ENCODE results near the gene CLK1. TPM values are rescaled to one million over a fixed set of nuclear protein-coding genes. Genes with fewer than 3 reads are reported as not detected.
A peak's percentile ranks its signal among the peaks of the same experiment; 100 is the strongest.

CLK1 gene
- total RNA-seq, 4 donors from 2014 or later: 79.5 to 243 (median 143) TPM

- H3K4me3 ChIP-seq: no peak overlapping the region
- H3K36me3 ChIP-seq: peaks cover 0 to 98% of the 10 kb centered on the region in 2 donors
- no peak overlapping the region for H3K27ac ChIP-seq
- H3K9me3 ChIP-seq: no peaks in the 10 kb centered on the region
- TF ChIP-seq EP300 (IDR thresholded peaks at IDR 0.05) (no peak), POLR2AphosphoS5 (IDR thresholded peaks at IDR 0.05) (no peak), CTCF (IDR thresholded peaks at IDR 0.05) (no peak)
- no peaks in the 10 kb centered on the region for H3K27me3 ChIP-seq
- no peak for ATAC-seq
- H3K4me1 ChIP-seq: no peaks in the 10 kb centered on the region
Measured at GRCh38 chr2:200877443-200877842, 13.0 kb upstream of the CLK1 start.

GRCh38 chr2:200873560-200873959, 9.1 kb upstream of the CLK1 start:
- WGBS, 2 donors (ENCODE audit: low coverage in 1 of 2): 92 to 96% methylated on average over 4 to 6 of the region's 6 CpGs
- no peak for TF ChIP-seq POLR2A (IDR thresholded peaks at IDR 0.05)
- no peak for TF ChIP-seq CTCF (IDR thresholded peaks at IDR 0.05)
- no peak for TF ChIP-seq EP300 (IDR thresholded peaks at IDR 0.05)

GRCh38 chr2:200871151-200871550, 6.7 kb upstream of the CLK1 start:
- Histone ChIP-seq H3K36me3 (peaks cover 0 to 59% of the 10 kb centered on the region in 2 donors), H3K9me3 (no peaks in the 10 kb centered on the region), H3K27me3 (no peaks in the 10 kb centered on the region), H3K4me1 (peaks cover 0 to 16% (median 0%) of the 10 kb centered on the region in 3 donors), H3K27ac (no peak overlapping the region), H3K4me3 (no peak overlapping the region)
- TF ChIP-seq POLR2A (IDR thresholded peaks at IDR 0.05): no peak
- no peak for TF ChIP-seq POLR2AphosphoS5 (IDR thresholded peaks at IDR 0.05)
- no peak for TF ChIP-seq EP300 (IDR thresholded peaks at IDR 0.05)
- no peak for TF ChIP-seq CTCF (IDR thresholded peaks at IDR 0.05)
- ATAC-seq: no peak
- WGBS, 2 donors (ENCODE audit: low coverage in 1 of 2): 81 to 83% methylated on average over 3 of the region's 3 CpGs

More at GRCh38 chr2:200873560-200873959, 9.1 kb upstream of the CLK1 start:
- no peaks in the 10 kb centered on the region for H3K9me3 ChIP-seq
- no peak for ATAC-seq
- H3K4me3 ChIP-seq: no peak overlapping the region
- peaks cover 0 to 83% of the 10 kb centered on the region in 2 donors for H3K36me3 ChIP-seq
- no peak overlapping the region for H3K27ac ChIP-seq
- no peaks in the 10 kb centered on the region for H3K4me1 ChIP-seq
- no peaks in the 10 kb centered on the region for H3K27me3 ChIP-seq

GRCh38 chr2:200869014-200869413, 4.6 kb upstream of the CLK1 start:
- 100% methylated on average over 1 of the region's 2 CpGs for WGBS, 2 donors (ENCODE audit: low coverage in 1 of 2)
- ATAC-seq: no peak
- TF ChIP-seq POLR2AphosphoS5 (IDR thresholded peaks at IDR 0.05): no peak
- TF ChIP-seq POLR2A (IDR thresholded peaks at IDR 0.05): no peak
- TF ChIP-seq EP300 (IDR thresholded peaks at IDR 0.05): no peak
- TF ChIP-seq CTCF (IDR thresholded peaks at IDR 0.05): no peak
- Histone ChIP-seq H3K4me3 (no peak overlapping the region), H3K9me3 (no peaks in the 10 kb centered on the region), H3K36me3 (peaks cover 0 to 38% of the 10 kb centered on the region in 2 donors), H3K4me1 (peaks cover 0 to 30% (median 0%) of the 10 kb centered on the region in 3 donors), H3K27me3 (no peaks in the 10 kb centered on the region), H3K27ac (no peak overlapping the region)

GRCh38 chr2:200863782-200864175, 679 bp downstream of the CLK1 start:
- H3K4me1 ChIP-seq: peaks cover 7 to 53% (median 9%) of the 10 kb centered on the region in 3 donors
- no peak for TF ChIP-seq POLR2A (IDR thresholded peaks at IDR 0.05)
- H3K27ac ChIP-seq: peak overlapping the region; percentile 95 to 100 (median 100)
- ATAC-seq: no peak
- no peaks in the 10 kb centered on the region for H3K27me3 ChIP-seq
- no peaks in the 10 kb centered on the region for H3K9me3 ChIP-seq
- peak overlapping the region; percentile 60 to 94 for H3K4me3 ChIP-seq
- 1% methylated on average over 18 to 19 of the region's 19 CpGs for WGBS, 2 donors (ENCODE audit: low coverage in 1 of 2)
- H3K36me3 ChIP-seq: peaks cover 0 to 16% of the 10 kb centered on the region in 2 donors

Measured in gastroesophageal sphincter (tissue), 4 donors.